MM.1S (cell line): ENCODE measurements around the gene NEMF.
"Not testable (repeated sequence)": the region's sequence is repeated elsewhere in the genome, so short reads cannot be mapped to it uniquely, and the experiment has no call there.

Experiments used
- DNase-seq: peaks from one replicate; pipeline ENCODE4 v3.0.0-alpha.2; 2015
- H2AFZ ChIP-seq: fragments of 300-600 bp; sonication (generic); 2 replicates; pipeline ENCODE4 v1.6.0; 2016; ENCODE audit warnings: antibody characterized with exemption, low read length
- H3F3A ChIP-seq: fragments of 300-600 bp; sonication (generic); 2 replicates; pipeline ENCODE4 v1.6.1; 2016; ENCODE audit warnings: mild to moderate bottlenecking, antibody characterized with exemption, low read length, moderate library complexity, mixed read lengths; ENCODE audit not compliant: insufficient read depth
- H3K27ac ChIP-seq: fragments of 300-600 bp; sonication (generic); 2 replicates; pipeline ENCODE4 v1.5.1; 2016; ENCODE audit warnings: mild to moderate bottlenecking, low read length
- H3K27me3 ChIP-seq: fragments of 300-600 bp; sonication (generic); replicated peaks from 2 replicates; pipeline ENCODE4 v1.6.0; 2016; ENCODE audit warnings: low read length; ENCODE audit not compliant: insufficient read depth
- H3K36me3 ChIP-seq: fragments of 300-600 bp; sonication (generic); replicated peaks from 2 replicates; pipeline ENCODE4 v1.6.1; 2016; ENCODE audit warnings: mild to moderate bottlenecking, low read length, mixed read lengths; ENCODE audit not compliant: insufficient read depth
- H3K4me1 ChIP-seq: fragments of 300-600 bp; sonication (generic); 2 replicates; pipeline ENCODE4 v1.6.1; 2016; ENCODE audit warnings: low read length, mixed read lengths
- H3K4me2 ChIP-seq: fragments of 300-600 bp; sonication (generic); 2 replicates; pipeline ENCODE4 v1.6.0; 2016; ENCODE audit warnings: low read depth, low read length
- H3K4me3 ChIP-seq: fragments of 300-600 bp; sonication (generic); 2 replicates; pipeline ENCODE4 v1.5.1; 2016; ENCODE audit warnings: low read length, mixed read lengths
- H3K79me2 ChIP-seq: fragments of 300-600 bp; sonication (generic); 2 replicates; pipeline ENCODE4 v1.6.1; 2016; ENCODE audit warnings: mixed run types, low read length, mixed read lengths
- H3K9ac ChIP-seq: fragments of 300-600 bp; sonication (generic); 2 replicates; pipeline ENCODE4 v1.6.1; 2016; ENCODE audit warnings: low read length, mixed read lengths
- H3K9me2 ChIP-seq: fragments of 300-600 bp; sonication (generic); replicated peaks from 2 replicates; pipeline ENCODE4 v1.6.1; 2016; ENCODE audit warnings: mild to moderate bottlenecking, low read length, mixed read lengths; ENCODE audit not compliant: insufficient read depth
- H3K9me3 ChIP-seq: fragments of 300-600 bp; sonication (generic); replicated peaks from 2 replicates; pipeline ENCODE4 v1.6.1; 2016; ENCODE audit warnings: mild to moderate bottlenecking, low read length, mixed read lengths; ENCODE audit not compliant: insufficient read depth
- H4K20me1 ChIP-seq: fragments of 300-600 bp; sonication (generic); 2 replicates; pipeline ENCODE4 v1.6.1; 2016; ENCODE audit warnings: mild to moderate bottlenecking, low read length, moderate library complexity, mixed read lengths; ENCODE audit not compliant: insufficient read depth
- CTCF ChIP-seq: fragments of 300-600 bp; sonication (generic); IDR thresholded peaks from 2 replicates; pipeline ENCODE4 v1.5.1; 2016; ENCODE audit warnings: antibody characterized with exemption, low read length, mixed read lengths
- EZH2 ChIP-seq: fragments of 300-600 bp; sonication (generic); optimal IDR thresholded peaks from 2 replicates; pipeline ENCODE3; 2017; ENCODE audit warnings: low read depth, mild to moderate bottlenecking, antibody characterized with exemption, low read length, mixed read lengths
- EZH2phosphoT487 ChIP-seq: fragments of 300-600 bp; sonication (generic); IDR thresholded peaks from 2 replicates; pipeline ENCODE4 v1.6.1; 2018; ENCODE audit warnings: antibody characterized with exemption, low read length

NEMF gene

GRCh38 chr14:49828640-49829039 is 23.9 kb downstream of the NEMF start:
- no peak for DNase-seq
- Histone ChIP-seq H3K9me2 (no peaks in the 10 kb centered on the region), H4K20me1 (no peaks in the 10 kb centered on the region), H2AFZ (no peak overlapping the region), H3K9me3 (no peaks in the 10 kb centered on the region), H3K4me1 (no peaks in the 10 kb centered on the region), H3K4me2 (no peak overlapping the region), H3F3A (no peaks in the 10 kb centered on the region), H3K36me3 (no peaks in the 10 kb centered on the region; the same call in 1 of the 2 replicates), H3K4me3 (no peak overlapping the region), H3K79me2 (no peaks in the 10 kb centered on the region), H3K27me3 (no peaks in the 10 kb centered on the region), H3K9ac (no peak overlapping the region), H3K27ac (no peak overlapping the region)
- TF ChIP-seq CTCF (no peak), EZH2 (no peak), EZH2phosphoT487 (no peak)

GRCh38 chr14:49820176-49820575 is 32.4 kb downstream of the NEMF start:
- Histone ChIP-seq H3K4me3 (no peak overlapping the region), H3K79me2 (no peaks in the 10 kb centered on the region), H3F3A (no peaks in the 10 kb centered on the region), H3K9me2 (no peaks in the 10 kb centered on the region), H3K9ac (no peak overlapping the region), H3K4me2 (no peak overlapping the region), H3K36me3 (no peaks in the 10 kb centered on the region), H3K4me1 (no peaks in the 10 kb centered on the region), H3K27me3 (no peaks in the 10 kb centered on the region), H4K20me1 (no peaks in the 10 kb centered on the region), H3K9me3 (no peaks in the 10 kb centered on the region), H3K27ac (no peak overlapping the region), H2AFZ (no peak overlapping the region)
- no peak for DNase-seq
- TF ChIP-seq EZH2 (no peak), EZH2phosphoT487 (no peak), CTCF (no peak)

GRCh38 chr14:49816844-49817243 is 35.7 kb downstream of the NEMF start:
- H3K27ac ChIP-seq = no peak overlapping the region
- no peak overlapping the region for H2AFZ ChIP-seq
- H3K9me2 ChIP-seq = no peaks in the 10 kb centered on the region
- DNase-seq = no peak
- H4K20me1 ChIP-seq = no peaks in the 10 kb centered on the region
- no peaks in the 10 kb centered on the region for H3K79me2 ChIP-seq
- no peaks in the 10 kb centered on the region for H3K27me3 ChIP-seq
- TF ChIP-seq EZH2phosphoT487 = no peak
- TF ChIP-seq CTCF = no peak
- no peak for TF ChIP-seq EZH2
- no peaks in the 10 kb centered on the region for H3K9me3 ChIP-seq
- no peaks in the 10 kb centered on the region for H3K36me3 ChIP-seq
- H3F3A ChIP-seq = no peaks in the 10 kb centered on the region
- no peak overlapping the region for H3K4me2 ChIP-seq
- no peaks in the 10 kb centered on the region for H3K4me1 ChIP-seq
- no peak overlapping the region for H3K4me3 ChIP-seq
- H3K9ac ChIP-seq = no peak overlapping the region

GRCh38 chr14:49816118-49816517 is 36.5 kb downstream of the NEMF start:
- not testable (repeated sequence) for DNase-seq, H4K20me1 ChIP-seq, H3K4me2 ChIP-seq, H3K36me3 ChIP-seq, H3K9me2 ChIP-seq, H3K79me2 ChIP-seq, H3K9me3 ChIP-seq, H3F3A ChIP-seq, H3K9ac ChIP-seq, H3K4me1 ChIP-seq, H3K4me3 ChIP-seq, H2AFZ ChIP-seq, H3K27me3 ChIP-seq, H3K27ac ChIP-seq
